RPMI7951 (cell line): ENCODE measurements around the gene COX4I1. TPM values are rescaled to one million over a fixed set of nuclear protein-coding genes. Genes with fewer than 3 reads are reported as not detected.
"Not testable (repeated sequence)": the region's sequence is repeated elsewhere in the genome, so short reads cannot be mapped to it uniquely, and the experiment has no call there.

ENCODE experiments used
- DNase-seq: peaks from one replicate; pipeline ENCODE4 v3.0.0-alpha.2; 2012; ENCODE audit warnings: low read depth
- total RNA-seq: library from RNA; depleted of rRNA; stranded (reverse); fragments of >200 nt; shearing (Covaris generic); gene quantifications from 2 replicates; pipeline ENCODE4 v1.2.3, GENCODE V29; 2014

Gene COX4I1
- total RNA-seq, 1 experiment from 2014 or later, result 560 TPM

DNA sequence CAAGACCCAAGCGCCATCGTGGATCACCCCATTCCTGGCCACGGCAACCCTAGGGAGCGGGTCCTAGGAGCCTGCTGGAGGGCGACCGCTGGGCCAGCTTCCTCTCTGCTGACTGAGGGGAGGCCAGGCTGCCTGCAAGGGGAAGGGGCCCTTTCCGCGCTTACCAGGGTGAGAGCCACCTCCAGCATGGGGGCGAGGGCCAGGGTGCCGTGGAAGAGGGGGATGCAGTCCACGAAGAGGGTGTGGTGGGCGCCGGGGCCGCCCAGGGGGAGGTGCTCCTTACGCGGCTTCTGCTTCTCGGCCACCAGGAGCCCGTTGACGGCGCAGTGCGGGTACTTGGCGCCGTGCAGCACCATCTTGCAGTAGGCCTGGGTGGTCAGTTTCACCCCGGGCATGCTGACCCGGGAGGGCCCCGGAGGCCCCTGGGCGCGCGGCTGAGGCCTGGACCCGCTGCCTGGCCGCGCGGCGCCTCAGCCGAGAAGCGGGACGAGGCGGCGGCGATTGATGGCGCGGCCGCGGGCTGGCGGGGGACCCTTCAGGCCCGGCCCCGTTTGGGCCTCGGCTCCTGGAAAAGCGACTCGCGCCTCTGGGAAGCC lies 496 bp upstream of the COX4I1 start:
- peak; percentile 34 for DNase-seq

DNA sequence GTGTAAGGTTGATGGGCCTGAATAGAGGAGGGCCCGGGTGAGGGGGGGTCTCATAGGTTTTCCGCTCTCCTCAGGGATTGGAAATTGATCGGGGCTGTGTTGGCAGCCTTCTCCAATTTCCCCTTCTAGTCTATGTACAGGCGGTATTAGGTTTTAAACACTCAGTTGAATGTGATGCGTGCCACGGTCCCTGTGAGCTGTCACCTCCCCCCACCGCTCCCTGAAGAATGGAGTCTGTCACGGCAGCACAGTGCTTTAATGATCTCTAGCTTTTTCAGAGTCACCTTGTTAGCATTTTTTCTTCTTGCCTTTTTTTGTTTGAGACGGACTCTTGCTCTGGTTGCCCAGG lies 800 bp downstream of the COX4I1 start:
- peak; percentile 41 for DNase-seq

DNA sequence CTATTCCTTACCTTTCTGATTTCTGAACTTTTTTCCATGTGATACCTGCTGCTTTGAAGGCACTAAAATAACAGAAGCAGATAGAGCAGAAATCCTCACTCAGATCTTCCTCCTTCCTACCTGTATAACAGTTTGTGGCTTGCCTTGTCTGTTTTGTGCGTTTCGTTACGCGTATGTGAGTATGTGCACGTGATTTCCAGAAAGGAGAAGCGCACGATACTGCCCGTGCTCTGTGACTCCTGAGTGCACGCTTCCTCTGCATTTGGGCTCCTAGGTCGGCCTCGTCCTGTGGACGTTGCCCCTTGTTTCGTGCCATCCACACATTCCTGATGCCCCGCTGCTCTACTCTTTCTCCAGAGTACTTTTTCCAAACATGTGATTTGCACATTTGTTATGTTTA lies 4.1 kb downstream of the COX4I1 start:
- DNase-seq, result no peak

DNA sequence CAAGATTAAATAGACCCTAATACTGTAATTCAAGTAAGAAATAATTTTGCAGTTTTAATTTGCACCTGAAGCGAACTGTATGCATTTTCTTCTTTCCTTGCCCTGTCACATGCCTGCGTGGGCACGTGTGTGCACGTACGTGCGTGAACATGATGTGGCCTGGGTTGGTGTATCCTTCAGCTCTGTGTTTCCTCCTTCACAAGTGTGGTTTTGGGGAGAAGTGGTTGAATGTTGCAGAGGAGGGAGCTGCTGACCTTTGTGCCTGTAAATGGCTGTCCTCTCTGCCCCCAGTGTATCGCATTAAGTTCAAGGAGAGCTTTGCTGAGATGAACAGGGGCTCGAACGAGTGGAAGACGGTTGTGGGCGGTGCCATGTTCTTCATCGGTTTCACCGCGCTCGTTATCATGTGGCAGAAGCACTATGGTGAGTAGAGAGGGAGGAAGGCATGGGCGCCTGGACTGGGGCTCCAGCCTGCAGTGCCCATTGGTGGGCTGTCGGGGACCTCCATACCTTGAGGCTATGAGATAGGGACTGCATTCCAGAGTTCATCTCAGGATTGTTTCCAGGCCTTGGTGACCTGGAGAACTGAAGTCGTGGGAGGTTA lies 6.0 kb downstream of the COX4I1 start:
- no peak for DNase-seq

DNA sequence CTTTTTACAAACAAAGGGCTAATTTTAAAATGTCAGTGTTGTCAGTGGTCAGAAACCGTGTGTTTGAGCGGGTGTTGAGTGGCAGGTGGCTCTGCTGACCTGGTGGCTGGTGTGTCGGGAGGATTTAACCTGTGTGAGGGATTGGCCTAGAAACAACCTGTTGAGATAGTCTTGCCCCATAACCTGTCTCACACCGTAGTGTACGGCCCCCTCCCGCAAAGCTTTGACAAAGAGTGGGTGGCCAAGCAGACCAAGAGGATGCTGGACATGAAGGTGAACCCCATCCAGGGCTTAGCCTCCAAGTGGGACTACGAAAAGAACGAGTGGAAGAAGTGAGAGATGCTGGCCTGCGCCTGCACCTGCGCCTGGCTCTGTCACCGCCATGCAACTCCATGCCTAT lies 7.0 kb downstream of the COX4I1 start:
- DNase-seq, result no peak

DNA sequence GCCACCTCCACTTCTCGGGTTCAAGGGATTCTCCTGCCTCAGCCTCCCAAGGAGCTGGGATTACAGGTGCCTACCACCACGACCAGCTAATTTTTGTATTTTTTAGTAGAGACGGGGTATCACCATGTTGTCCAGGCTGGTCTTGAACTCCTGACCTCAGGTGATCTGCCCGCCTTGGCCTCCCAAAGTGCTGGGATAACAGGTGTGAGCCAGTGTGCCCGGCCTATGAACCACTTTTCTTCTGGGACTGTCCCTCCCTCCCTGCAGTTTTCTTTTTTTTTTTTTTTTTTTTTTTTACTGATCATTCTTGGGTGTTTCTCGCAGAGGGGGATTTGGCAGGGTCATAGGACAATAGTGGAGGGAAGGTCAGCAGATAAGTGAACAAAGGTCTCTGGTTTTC lies 7.8 kb downstream of the COX4I1 start:
- DNase-seq, result not testable (repeated sequence)

DNA sequence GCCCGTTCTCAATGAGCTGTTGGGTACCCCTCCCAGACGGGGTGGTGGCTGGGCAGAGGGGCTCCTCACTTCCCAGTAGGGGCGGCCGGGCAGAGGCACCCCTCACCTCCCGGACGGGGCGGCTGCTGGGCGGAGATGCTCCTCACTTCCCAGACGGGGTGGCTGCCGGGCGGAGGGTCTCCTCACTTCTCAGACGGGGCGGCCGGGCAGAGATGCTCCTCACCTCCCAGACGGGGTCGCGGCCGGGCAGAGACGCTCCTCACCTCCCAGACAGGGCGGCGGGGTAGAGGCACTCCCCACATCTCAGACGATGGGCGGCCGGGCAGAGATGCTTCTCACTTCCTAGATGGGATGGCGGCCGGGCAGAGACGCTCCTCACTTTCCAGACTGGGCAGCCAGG lies 8.6 kb downstream of the COX4I1 start:
- not testable (repeated sequence) for DNase-seq

DNA sequence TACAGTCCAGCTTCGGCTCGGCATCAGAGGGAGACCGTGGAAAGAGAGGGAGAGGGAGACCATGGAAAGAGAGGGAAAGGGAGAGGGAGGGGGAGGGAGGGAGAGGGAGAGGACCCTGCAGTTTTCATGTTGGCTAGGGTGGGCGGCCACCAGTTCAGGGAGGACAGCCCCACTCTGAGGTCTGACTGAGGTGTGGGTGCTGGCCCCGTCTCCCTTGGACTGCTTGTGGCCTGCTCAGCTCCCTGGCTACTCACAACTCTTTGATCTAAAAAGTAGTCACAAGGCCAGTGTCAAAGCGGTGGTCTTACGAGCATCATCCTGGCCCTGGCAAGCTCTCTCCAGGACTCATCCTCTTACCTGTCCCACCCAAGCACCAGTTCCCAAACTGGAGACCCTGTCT lies 9.4 kb downstream of the COX4I1 start:
- DNase-seq, result no peak

DNA sequence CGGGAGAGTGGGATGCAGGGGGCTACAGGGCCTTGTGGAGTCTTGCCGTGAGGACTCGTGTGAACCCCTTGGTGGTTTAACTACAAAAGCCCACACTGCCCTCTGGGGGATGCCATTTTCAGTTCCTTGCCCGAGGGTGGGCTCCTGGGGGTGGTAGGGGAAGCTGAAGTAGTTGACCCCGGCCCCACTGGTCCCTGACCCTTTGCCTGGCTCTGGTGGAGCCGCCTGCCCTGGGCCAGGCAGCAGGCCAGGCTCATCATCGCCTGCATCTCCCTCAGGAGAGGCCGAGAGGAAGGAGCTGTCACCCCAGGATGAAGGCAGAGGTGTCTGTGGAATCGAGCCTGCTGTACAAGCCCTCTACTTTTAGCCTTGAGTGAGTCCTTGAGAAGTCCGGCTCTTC lies 10.2 kb downstream of the COX4I1 start:
- no peak for DNase-seq

DNA sequence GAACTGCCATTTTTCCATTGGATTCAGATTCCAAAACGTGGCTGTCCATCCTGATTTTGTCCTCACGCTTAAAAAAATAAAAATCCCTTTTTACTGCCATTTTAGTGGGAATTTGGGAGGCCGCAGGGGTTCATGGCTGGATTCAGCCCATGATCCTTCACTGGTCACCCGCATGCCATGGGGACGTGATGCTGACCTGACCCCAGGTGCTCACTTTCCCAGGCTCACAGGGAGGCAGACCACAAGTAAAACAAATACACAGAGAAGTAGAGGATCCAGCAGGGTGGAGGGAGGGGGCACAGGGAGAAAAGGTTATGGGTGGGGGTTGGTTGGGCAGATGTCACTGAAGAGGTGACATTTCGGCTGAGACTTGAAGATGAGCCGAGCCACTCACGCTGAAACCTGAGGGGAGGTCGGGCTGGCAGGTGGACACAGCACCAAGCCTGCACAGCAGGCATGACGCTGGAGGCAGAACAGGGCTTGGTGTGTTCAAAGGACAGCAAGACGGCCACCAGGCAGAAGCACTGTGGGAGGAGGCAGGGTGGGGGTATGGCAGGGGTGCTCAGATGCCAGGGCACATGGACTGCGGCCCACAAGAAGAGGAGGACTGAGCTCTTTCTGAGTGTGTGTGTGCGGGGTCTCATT lies 10.7 kb downstream of the COX4I1 start:
- DNase-seq, result no peak

DNA sequence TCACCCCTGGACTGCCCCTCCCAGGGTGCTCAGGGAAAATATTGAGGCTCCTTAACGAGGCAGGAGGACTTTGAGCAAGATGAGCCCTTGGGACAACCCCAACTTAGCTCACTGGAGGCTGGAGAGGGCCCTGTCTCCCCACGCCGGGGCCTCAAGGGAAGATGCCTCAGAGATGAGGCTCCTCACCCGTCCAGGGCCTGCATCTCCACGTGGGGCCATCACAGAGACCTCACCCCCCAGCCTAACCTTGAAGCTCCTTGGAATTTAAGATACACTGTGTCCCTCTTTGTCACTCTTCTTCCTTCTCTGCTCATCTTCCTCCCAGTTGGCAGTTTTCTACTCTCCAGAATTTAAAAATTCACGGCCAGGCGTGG lies 11.2 kb downstream of the COX4I1 start:
- no peak for DNase-seq

DNA sequence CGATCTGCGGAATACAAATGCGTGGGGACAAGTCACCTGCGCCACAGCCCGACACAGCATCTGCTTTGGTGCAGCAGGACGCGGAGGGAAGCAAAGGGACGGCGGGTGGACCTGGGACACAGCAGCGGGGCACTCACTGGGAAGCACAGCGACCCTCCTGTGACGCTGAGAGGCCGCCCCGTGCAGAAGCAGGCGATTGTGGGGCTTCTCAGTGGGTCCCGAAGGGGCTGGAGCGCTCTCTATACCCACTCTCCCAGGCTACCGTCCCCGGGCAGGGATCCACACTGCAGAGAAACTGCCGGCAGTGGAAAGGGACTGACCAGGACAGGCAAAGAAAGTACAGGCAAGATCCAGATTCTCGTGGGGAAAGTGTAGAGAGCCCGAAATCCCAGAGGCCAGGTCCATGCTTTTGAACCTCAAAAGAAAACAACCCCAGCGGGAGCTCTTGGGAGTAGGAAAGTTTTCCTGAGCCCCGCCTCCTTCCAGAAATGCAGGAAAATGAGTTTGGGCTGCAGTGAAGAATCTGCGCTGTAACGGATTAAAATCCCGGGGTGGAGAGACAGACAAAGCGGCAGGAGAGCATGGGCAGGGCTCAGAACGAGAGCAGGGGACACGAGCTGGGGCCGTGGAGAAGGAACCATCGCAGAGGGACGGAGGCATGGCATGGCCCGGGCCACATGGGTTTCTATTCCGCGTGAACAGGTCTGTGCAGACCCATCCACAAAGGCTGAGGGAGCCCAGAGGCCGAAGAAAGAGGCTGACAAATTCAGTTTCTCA lies 12.7 kb downstream of the COX4I1 start:
- no peak for DNase-seq

DNA sequence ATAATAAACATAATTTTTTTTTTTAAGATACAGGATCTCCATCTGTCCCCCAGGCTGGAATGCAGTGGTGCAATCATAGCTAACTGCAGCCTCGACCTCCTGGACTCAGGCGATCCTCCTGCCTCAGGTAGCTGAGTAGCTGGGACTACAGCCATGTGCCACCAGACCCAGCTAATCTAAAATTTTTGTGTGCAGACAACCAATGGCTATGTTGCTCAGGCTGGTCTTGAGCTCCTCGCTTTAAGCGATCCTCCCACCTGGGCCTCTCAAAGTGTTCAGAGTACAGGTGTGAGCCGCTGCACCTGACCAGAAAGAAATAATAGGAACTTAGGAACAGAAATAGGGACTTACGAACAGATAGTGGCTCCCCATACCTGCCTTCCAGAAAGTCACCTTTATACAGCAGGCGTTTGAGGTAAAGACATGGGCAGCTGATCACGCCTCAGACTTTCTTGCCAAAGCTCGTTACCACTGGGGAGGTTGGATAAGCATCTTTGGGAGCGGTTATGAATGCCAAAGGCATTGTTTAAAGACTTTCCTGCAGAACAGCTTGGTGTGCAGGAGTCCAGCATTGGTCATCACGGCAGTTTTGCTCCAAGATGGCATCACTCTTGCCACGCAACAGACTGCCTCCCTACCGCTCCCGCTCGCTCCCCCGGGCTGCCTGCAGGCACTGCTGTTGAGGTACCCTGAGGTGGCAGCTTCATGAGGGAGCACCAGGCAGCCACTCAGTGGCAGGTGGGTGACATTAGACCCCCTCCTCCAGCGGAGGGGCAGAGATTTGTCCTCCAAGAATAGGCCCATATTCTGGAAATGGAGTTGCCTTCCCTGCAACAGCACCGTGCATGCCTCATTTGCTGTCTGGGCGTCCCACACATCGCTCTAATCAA lies 13.6 kb downstream of the COX4I1 start:
- DNase-seq, result no peak

DNA sequence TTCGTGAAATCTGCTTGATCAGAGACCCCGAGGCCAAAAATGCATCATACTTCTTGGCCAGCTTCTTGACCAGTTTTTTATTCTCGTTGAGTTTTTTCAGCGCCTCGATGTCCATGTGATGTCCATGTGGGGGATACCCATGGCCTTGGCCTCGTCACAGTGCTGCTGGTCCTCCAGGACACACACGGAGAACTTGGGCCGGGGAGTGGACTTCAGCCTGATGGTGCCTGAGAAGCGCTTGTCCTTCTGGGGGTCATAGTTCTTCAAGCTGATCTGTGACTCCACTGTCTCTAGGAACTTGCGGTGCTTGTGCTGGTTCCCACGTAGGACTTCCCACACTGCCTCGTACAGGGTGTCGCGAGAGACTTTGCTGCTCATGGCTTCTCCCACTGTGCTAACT lies 16.7 kb downstream of the COX4I1 start:
- no peak for DNase-seq

DNA sequence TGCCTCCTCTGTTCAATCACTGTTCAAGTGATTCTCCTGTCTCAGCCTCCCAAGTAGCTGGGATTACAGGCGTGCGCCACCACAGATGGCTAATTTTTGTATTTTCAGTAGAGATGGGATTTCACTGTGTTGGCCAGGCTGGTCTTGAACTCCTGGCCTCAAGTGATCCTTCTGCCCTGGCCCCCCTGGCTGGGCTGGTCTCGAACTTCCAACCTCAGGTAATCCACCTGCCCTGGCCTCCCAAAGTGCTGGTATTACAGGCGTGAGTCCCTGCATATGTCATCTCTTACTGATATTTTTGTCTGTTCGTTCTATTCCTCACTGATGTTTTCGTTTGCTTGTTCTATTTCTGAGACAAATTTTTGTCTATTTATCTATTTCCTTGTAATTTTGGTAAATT lies 17.7 kb downstream of the COX4I1 start:
- not testable (repeated sequence) for DNase-seq

DNA sequence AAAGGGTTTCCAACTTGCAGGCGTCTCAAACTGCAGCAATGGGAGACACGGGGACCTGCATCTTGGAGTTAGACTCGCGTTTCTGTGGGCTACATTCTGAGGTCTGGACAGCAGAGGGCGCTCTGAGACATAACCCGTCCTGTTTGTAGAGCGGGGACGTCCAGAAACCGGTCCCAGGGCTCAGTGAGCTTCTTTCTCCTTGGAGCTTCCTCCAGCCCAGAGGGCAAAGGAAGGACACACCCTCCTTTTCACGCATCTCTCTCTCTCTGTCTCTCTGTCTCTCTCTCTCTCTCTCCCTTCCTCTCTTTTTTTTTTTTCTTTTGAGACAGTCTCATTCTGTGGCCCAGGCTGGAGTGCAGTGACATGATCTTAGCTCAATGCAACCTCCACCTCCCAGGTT lies 19.8 kb downstream of the COX4I1 start:
- DNase-seq, result peak; percentile 72

DNA sequence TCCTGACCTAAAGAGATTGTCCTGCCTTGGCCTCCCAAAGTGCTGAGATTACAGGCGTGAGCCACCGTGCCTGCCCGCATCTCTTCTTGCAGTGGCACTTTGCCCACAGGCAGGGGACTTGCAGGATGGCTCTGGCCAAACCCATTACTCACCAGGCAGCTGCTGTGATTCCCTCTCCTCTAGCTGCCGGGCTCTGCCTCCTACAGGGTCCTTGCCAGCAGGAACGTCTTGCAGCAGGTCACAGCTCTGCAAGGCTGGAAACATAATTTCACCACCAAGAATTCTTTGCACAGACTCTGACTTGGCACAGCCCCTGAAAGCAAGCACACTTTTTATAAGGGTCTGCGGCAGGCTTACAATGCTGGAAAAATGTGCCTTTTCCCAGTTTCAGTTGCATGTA lies 20.3 kb downstream of the COX4I1 start:
- peak; percentile 35 for DNase-seq

DNA sequence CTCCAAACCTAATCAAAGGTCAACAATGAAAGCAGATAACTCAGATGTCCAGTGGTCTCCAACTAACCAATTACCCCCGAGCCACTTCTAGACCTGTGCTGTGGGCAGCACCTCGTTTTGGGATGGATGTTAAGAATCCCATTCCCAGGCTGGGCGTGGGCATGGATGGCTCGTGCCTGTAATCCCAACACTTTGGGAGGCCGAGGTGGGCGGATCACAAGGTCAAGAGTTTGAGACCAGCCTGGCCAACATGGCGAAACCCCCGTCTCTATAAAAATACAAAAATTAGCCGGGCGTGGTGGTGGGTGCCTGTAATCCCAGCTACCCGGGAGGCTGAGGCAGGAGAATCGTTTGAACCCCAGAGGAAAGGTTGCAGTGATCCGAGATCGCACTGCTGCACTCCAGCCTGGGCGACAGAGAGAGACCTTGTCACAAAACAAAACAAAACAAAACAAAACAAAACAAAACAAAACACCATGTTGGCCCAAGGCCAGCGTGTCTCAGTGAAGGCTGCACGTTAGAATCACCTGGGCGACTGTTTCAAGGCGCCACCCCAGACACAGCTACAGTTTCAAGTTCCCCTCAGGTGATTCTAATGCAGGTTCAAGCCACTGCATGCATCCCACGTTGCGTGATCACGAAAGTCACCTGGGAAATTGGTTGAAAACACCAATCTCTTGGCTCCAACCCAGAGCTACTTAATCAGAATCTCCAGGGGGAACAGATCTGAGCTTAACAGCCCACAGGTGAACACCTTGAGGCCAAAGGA lies 21.3 kb downstream of the COX4I1 start:
- no peak for DNase-seq

DNA sequence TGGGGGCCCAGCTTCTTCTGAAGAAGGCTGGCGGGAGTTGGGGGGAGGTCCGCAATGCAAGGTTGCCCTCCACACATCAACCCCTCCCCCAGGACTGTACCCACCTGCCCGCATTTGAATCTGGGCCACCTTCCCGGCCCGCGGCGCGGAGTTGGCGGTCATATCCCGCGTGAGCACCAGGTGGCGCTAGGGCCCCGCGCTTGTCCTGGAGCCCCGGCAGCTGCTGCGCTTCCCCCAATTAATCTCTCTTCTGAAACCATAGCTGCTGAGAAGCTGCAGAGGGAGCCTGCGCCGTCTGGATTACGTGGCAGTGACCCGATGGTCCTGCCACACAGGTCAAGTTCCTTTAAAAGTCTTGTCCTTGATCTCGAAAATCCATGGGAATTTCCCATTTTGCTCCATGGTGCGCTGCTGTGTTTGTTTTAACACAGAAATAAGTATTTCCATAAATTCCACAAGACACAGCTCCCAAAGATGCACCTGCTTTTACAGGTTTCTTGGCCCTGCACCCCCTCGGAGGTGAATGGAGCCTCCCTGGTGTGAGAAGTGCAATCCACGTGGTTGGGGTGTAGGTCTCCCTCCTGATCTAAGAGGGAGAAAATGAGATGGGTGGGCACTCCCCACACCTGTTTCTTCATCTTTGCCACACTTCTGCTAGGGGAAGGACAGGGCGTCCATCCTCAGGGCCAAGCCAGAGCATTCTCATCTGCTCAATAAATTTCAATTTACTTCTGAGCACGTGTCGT lies 22.1 kb downstream of the COX4I1 start:
- peak; percentile 65 for DNase-seq

DNA sequence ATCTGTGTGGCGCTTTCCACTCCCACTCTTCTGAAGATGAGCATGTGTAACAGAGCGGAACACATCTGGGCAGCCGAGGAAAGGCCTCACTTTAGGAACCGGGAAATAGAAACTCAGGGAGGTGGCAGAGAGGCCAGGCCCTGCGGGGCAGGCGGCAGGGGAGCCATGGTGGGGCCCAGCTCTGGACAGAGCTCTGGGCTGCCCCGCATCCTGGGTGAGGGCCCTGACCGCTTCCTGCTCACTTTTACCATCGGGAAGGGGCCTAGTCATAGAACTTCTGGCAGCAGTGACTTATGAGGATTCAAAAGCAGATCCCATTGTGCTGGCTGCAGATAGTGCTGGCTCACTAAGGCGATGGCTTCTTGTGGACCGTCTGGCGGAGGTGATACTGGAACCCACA lies 22.6 kb downstream of the COX4I1 start:
- DNase-seq, result no peak
